Mesodermal cell (in vitro differentiated cells): Measurements from ENCODE around the gene CALCOCO2.
"Not testable (repeated sequence)": the region's sequence is repeated elsewhere in the genome, so short reads cannot be mapped to it uniquely, and the experiment has no call there.

Experiments used
- H3K27ac ChIP-seq: 2 replicates; pipeline ENCODE4 v1.7.0; 2013; ENCODE audit warnings: mild to moderate bottlenecking, low read depth, low read length, moderate library complexity; ENCODE audit not compliant: severe bottlenecking
- H3K36me3 ChIP-seq: 2 replicates; pipeline ENCODE4 v1.7.1; 2013; ENCODE audit warnings: mild to moderate bottlenecking, low read length, moderate library complexity; ENCODE audit not compliant: control insufficient read depth, insufficient read depth
- H3K4me1 ChIP-seq: one replicate; pipeline ENCODE4 v1.7.1; 2013; ENCODE audit warnings: mild to moderate bottlenecking, low read length; ENCODE audit not compliant: insufficient read depth, control insufficient read depth, poor library complexity, severe bottlenecking
- H3K4me3 ChIP-seq: 2 replicates; pipeline ENCODE4 v1.7.0; 2013; ENCODE audit warnings: low read length, control low read depth, mild to moderate bottlenecking; ENCODE audit not compliant: insufficient read depth, poor library complexity, severe bottlenecking; ENCODE audit errors: extremely low read depth
- H3K9me3 ChIP-seq: 2 replicates; pipeline ENCODE4 v1.7.1; 2013; ENCODE audit warnings: mild to moderate bottlenecking, low read length, moderate library complexity; ENCODE audit not compliant: control insufficient read depth
- WGBS, 2 experiments: methylation state at CpG; one replicate each; pipeline ENCODE4 v1.1.5; 2013; ENCODE audit warnings: missing lambda C conversion rate in 2 of 2; ENCODE audit not compliant: insufficient coverage in 2 of 2; 5-methylcytosine and 5-hydroxymethylcytosine counted together

CALCOCO2 gene

GRCh38 chr17:48854774-48855476, 24.1 kb downstream of the CALCOCO2 start:
- peaks cover 32% of the 10 kb centered on the region for H3K36me3 ChIP-seq
- H3K4me3 ChIP-seq, result no peak overlapping the region
- no peaks in the 10 kb centered on the region for H3K4me1 ChIP-seq
- H3K9me3 ChIP-seq, result no peaks in the 10 kb centered on the region
- no peak overlapping the region for H3K27ac ChIP-seq
- 93 to 95% methylated on average over 6 of the region's 7 CpGs for WGBS, 2 experiments

- H3K27ac ChIP-seq, result no peak overlapping the region
- H3K9me3 ChIP-seq, result no peaks in the 10 kb centered on the region
- 94% methylated on average over 1 of the region's 3 CpGs for WGBS, 2 experiments
- H3K4me3 ChIP-seq, result no peak overlapping the region
- H3K36me3 ChIP-seq, result peaks cover 37% of the 10 kb centered on the region
- H3K4me1 ChIP-seq, result no peaks in the 10 kb centered on the region
These were observed 25.4 kb downstream of the CALCOCO2 start for GRCh38 chr17:48856122-48856821.

GRCh38 chr17:48860034-48860433, 29.2 kb downstream of the CALCOCO2 start:
- 92 to 96% methylated on average over 2 of the region's 3 CpGs for WGBS, 2 experiments

GRCh38 chr17:48860456-48860855, 29.6 kb downstream of the CALCOCO2 start:
- Histone ChIP-seq H3K9me3 (no peaks in the 10 kb centered on the region), H3K4me3 (no peak overlapping the region), H3K27ac (no peak overlapping the region), H3K4me1 (no peaks in the 10 kb centered on the region), H3K36me3 (peaks cover 38% of the 10 kb centered on the region)
- 93 to 97% methylated on average over 2 to 4 of the region's 4 CpGs for WGBS, 2 experiments

More at GRCh38 chr17:48860034-48860433, 29.2 kb downstream of the CALCOCO2 start:
- Histone ChIP-seq H3K4me1 (no peaks in the 10 kb centered on the region), H3K4me3 (no peak overlapping the region), H3K36me3 (peaks cover 38% of the 10 kb centered on the region), H3K9me3 (no peaks in the 10 kb centered on the region), H3K27ac (no peak overlapping the region)

- Histone ChIP-seq H3K4me3 (no peak overlapping the region), H3K36me3 (peaks cover 3% of the 10 kb centered on the region), H3K4me1 (peaks cover 10% of the 10 kb centered on the region), H3K27ac (no peak overlapping the region), H3K9me3 (no peaks in the 10 kb centered on the region)
- WGBS, 2 experiments, result 93 to 100% methylated on average over 1 to 3 of the region's 3 CpGs
These were observed 38.2 kb downstream of the CALCOCO2 start for GRCh38 chr17:48868916-48869500.

- Histone ChIP-seq H3K27ac (no peak overlapping the region), H3K4me1 (peaks cover 10% of the 10 kb centered on the region), H3K9me3 (no peaks in the 10 kb centered on the region), H3K4me3 (no peak overlapping the region), H3K36me3 (no peaks in the 10 kb centered on the region)
- 90 to 95% methylated on average over 4 to 5 of the region's 6 CpGs for WGBS, 2 experiments
These were observed 39.0 kb downstream of the CALCOCO2 start for GRCh38 chr17:48869821-48870318.

- Histone ChIP-seq H3K4me3 (no peak overlapping the region), H3K9me3 (no peaks in the 10 kb centered on the region), H3K36me3 (no peaks in the 10 kb centered on the region), H3K4me1 (peaks cover 10% of the 10 kb centered on the region), H3K27ac (no peak overlapping the region)
- WGBS, 2 experiments, result 100% methylated on average over 1 of the region's 4 CpGs
These were observed 40.3 kb downstream of the CALCOCO2 start for GRCh38 chr17:48871035-48871550.

- Histone ChIP-seq H3K27ac (no peak overlapping the region), H3K9me3 (no peaks in the 10 kb centered on the region), H3K4me1 (peaks cover 10% of the 10 kb centered on the region), H3K4me3 (no peak overlapping the region), H3K36me3 (no peaks in the 10 kb centered on the region)
- 78 to 82% methylated on average over 7 to 9 of the region's 11 CpGs for WGBS, 2 experiments
These were observed 40.9 kb downstream of the CALCOCO2 start for GRCh38 chr17:48871551-48872351.

GRCh38 chr17:48872409-48872808, 41.6 kb downstream of the CALCOCO2 start:
- not testable (repeated sequence) for H3K4me3 ChIP-seq, H3K36me3 ChIP-seq, H3K9me3 ChIP-seq, H3K27ac ChIP-seq
- H3K4me1 ChIP-seq, result peaks cover 10% of the 10 kb centered on the region
- WGBS, 2 experiments, result 100% methylated on average over 2 of the region's 3 CpGs

- Histone ChIP-seq H3K9me3 (no peaks in the 10 kb centered on the region), H3K27ac (peak overlapping the region; percentile 43), H3K4me1 (peaks cover 10% of the 10 kb centered on the region), H3K36me3 (no peaks in the 10 kb centered on the region), H3K4me3 (no peak overlapping the region)
- WGBS, 2 experiments, result 100% methylated on average over 1 of the region's 1 CpG; no CpG with 5 or more reads in 1 of the 2 experiments
These were observed 42.4 kb downstream of the CALCOCO2 start for GRCh38 chr17:48873209-48873608.
